Measurements from ENCODE around the gene METTL25B. TPM values are rescaled to one million over a fixed set of nuclear protein-coding genes. Genes with fewer than 3 reads are reported as not detected.

Gene METTL25B
- total RNA-seq, 1 experiment from 2014 or later, result 32.1 TPM

GRCh38 chr1:156766298-156767100 lies 38.2 kb downstream of the METTL25B start:
- DNase-seq (ENCODE audit: extremely low read depth, low read depth), result no peak

DNA sequence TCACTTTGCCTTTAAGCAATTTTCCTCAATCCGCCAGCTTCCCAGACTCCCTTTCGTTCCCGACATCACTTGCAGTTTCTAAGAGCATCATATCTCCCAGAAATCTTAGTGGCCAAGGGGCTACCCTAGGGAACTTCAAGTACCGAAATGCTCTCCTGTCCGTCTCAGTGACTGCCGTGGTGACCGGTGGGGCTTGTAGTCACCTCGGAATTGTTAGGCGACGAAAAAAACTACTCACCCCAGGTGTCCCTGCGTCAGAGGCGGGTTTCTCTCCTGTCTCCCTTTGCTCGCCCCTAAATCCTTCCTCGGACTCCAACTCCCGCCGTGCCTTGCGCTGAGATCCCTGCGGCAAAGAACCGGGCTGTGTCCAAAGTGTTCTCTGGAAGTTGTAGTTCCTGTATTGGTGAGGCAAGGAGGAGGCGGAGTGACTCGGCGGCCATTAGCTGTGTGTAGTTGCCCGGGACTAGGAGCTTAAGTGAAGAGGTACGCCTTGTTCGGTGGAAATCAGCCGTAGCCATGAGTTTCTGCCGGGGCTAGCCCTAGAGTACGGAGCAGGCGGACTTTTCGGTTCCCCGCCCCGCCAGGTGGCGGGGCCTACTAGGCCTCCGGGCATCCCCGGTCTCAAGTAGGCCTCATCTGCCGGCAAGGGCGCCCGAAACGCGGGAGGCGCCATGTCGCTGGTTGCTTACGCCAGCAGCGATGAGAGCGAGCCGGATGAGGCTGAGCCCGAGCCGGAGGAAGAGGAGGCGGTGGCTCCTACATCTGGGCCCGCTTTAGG lies 39.0 kb downstream of the METTL25B start, which contains the start of gene PRCC:
TSS of gene PRCC (plus strand) at position 435 of the 778 bp plus-strand sequence. CDS start at position 672, 237 bp downstream.
- peak; percentile 100 for DNase-seq (ENCODE audit: extremely low read depth, low read depth)

GRCh38 chr1:156767879-156768604 lies 39.8 kb downstream of the METTL25B start:
- no peak for DNase-seq (ENCODE audit: extremely low read depth, low read depth)

GRCh38 chr1:156768610-156769295 lies 40.5 kb downstream of the METTL25B start:
- DNase-seq (ENCODE audit: extremely low read depth, low read depth), result no peak

- DNase-seq (ENCODE audit: extremely low read depth, low read depth), result no peak
Measured at GRCh38 chr1:156772222-156772621, 44.0 kb downstream of the METTL25B start.

DNA sequence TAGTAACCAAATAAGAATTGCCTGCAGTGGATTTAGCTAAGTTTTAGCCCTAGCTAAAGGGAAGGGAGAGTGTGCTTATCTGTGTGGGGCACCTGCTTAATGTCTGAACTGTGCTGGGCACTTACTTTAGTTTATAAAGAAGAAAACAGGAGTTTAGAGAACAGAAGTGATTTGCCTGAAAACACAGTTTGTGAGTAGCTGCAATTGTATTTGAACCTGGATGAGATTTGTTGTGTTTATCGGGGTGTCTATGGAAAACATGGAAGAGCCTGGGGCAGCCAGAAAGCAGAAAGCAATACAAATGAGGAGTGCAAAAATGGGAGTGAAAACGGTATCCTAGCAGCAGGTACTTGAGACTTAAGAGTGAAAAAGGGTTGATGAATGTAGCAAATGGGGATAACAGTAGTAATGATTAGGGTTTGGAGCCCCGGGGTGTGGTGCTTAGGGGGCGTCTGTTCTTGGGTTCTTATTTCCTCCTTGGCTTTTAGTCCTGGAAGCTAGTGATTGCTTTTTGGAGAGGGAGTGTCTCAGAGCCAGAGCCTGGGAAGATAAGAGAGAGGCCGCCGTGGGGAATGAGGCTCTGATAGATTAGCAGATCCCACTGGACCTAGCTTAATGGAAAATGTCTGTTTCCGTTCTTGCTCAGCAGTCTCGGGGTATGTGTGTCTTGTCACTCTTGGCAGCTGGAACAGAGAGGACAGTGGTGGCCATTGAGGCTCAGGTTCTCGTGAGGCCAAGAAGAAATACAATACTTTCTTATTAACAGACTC lies 44.6 kb downstream of the METTL25B start:
- no peak for DNase-seq (ENCODE audit: extremely low read depth, low read depth)

- no peak for DNase-seq (ENCODE audit: extremely low read depth, low read depth)
Measured at GRCh38 chr1:156773607-156774006, 45.3 kb downstream of the METTL25B start.

DNA sequence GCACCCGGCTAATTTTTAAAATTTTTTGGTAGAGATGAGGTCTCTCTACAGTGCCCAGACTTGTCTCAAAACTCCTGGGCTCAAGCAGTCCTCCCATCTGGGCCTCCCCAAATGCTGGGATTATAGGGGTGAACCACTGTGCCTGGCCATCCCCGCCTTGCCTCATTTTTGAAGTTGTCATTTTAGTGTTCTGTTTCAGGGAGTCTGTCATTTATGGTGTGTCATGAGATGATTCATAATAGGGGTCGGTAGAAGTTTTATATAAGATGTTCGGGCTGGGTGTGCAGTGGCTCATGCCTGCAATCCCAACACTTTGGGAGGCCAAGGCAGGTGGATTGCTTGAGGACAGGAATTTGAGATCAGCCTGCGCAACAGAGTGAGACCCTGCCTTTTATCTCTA lies 47.5 kb downstream of the METTL25B start:
- no peak for DNase-seq (ENCODE audit: extremely low read depth, low read depth)

DNA sequence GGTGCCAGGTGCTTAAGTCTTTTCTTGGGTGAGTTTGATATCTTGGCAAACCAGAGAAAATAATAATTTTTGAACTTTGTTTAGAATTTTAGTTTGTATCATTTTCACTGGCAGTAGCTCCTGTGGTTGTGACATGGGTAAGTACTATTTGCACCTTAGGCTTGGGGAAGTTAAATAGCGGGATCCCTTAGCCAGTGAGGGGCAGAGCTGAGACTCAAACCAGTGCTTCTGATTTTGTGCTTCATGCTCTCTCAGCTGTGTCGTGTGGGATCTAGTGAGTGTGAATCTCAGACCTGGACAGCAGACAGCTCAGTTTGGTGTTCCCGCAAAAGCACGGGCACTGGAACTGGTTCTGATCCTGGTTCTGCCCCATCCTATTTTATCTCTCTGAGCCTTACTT lies 48.7 kb downstream of the METTL25B start:
- DNase-seq (ENCODE audit: extremely low read depth, low read depth), result no peak

DNA sequence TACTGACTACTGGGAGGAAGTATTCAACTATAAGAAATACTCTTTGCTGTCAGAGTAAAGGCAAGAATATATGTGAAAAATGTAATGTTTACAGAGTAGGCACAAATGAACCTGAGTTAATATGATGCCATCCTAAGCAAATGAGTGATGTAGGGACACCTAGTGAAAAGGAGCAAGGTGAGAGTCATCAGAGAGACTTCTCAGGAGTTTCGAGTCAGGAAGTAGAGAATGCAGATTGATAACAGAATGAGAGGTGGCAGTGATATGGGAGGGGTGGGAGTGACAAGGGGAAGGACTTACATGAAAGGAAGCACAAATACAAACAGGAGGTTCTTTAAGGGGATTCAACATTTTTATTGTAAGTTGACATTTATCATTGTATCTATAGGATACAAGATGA lies 49.3 kb downstream of the METTL25B start:
- DNase-seq (ENCODE audit: extremely low read depth, low read depth), result no peak

DNA sequence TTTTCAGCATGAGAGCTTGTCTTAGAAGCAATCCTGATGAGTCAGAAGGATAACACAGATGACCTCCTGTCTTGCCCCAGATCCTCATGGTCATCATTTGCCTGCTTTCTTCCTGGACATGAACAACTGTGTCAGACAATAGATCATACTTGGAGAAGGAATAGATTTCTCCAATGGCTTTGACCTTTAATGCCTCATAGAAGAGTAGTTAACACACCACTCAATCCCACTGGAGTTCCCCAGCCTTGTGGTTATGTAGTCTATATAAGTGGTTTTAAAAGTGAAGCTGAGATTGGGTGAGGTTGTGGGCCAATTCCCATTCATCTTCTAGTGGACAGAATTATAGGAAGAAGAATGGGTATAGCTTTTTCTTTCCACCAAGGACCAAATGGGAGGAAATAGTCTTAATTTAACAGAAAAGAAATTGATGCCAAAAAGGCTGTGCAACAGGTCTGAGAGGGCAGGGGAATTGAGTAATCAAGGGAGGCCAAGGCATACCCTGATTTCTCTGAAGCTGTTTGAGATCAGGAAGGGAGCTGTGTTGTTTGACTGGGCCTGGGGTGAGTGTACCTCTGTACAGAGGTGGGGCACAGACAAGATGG lies 53.4 kb downstream of the METTL25B start:
- no peak for DNase-seq (ENCODE audit: extremely low read depth, low read depth)

GRCh38 chr1:156785458-156785857 lies 57.2 kb downstream of the METTL25B start:
- DNase-seq (ENCODE audit: extremely low read depth, low read depth), result no peak

Other genes starting within 250 kb of the METTL25B start
- 23.8 and 26.3 TPM in 2 replicates for gene MEF2D, start 227.7 kb upstream of the METTL25B start, total RNA-seq (2014; rRNA removed; shearing (Covaris generic))
- gene IQGAP3, start 155.9 kb upstream of the METTL25B start, total RNA-seq (2014; rRNA removed; shearing (Covaris generic)), result 27.6 and 28.7 TPM in 2 replicates
- not detected in 2 replicates for gene TTC24, start 148.7 kb upstream of the METTL25B start, total RNA-seq (2014; rRNA removed; shearing (Covaris generic))
- 235 and 249 TPM in 2 replicates for gene NAXE, start 136.7 kb upstream of the METTL25B start, total RNA-seq (2014; rRNA removed; shearing (Covaris generic))
- 28.7 and 36.7 TPM in 2 replicates for gene GPATCH4, start 127.0 kb upstream of the METTL25B start, total RNA-seq (2014; rRNA removed; shearing (Covaris generic))
- 0.52 TPM in 1 of 2 replicates, not detected in the other for gene HAPLN2, start 109.1 kb upstream of the METTL25B start, total RNA-seq (2014; rRNA removed; shearing (Covaris generic))
- 0.07 TPM in 1 of 2 replicates, not detected in the other for gene BCAN, start 86.4 kb upstream of the METTL25B start, total RNA-seq (2014; rRNA removed; shearing (Covaris generic))
- gene NES, start 51.1 kb upstream of the METTL25B start, total RNA-seq (2014; rRNA removed; shearing (Covaris generic)), result 2.2 and 2.5 TPM in 2 replicates
- gene CRABP2, start 22.9 kb upstream of the METTL25B start, total RNA-seq (2014; rRNA removed; shearing (Covaris generic)), result 1.2 and 1.8 TPM in 2 replicates
- 42.1 and 42.2 TPM in 2 replicates for gene ISG20L2, start 297 bp downstream of the METTL25B start, total RNA-seq (2014; rRNA removed; shearing (Covaris generic))
- gene MRPL24, start 12.6 kb downstream of the METTL25B start, total RNA-seq (2014; rRNA removed; shearing (Covaris generic)), result 175 and 203 TPM in 2 replicates
- 460 and 499 TPM in 2 replicates for gene HDGF, start 23.2 kb downstream of the METTL25B start, total RNA-seq (2014; rRNA removed; shearing (Covaris generic))
- 52.0 and 67.4 TPM in 2 replicates for gene PRCC, start 39.1 kb downstream of the METTL25B start, total RNA-seq (2014; rRNA removed; shearing (Covaris generic))
- 135 TPM in 2 replicates for gene SH2D2A, start 88.4 kb downstream of the METTL25B start, total RNA-seq (2014; rRNA removed; shearing (Covaris generic))
- 0.17 and 0.42 TPM in 2 replicates for gene INSRR, start 130.6 kb downstream of the METTL25B start, total RNA-seq (2014; rRNA removed; shearing (Covaris generic))
- 5.5 and 6.0 TPM in 2 replicates for gene NTRK1, start 132.4 kb downstream of the METTL25B start, total RNA-seq (2014; rRNA removed; shearing (Covaris generic))
- 0.27 and 0.29 TPM in 2 replicates for gene PEAR1, start 165.2 kb downstream of the METTL25B start, total RNA-seq (2014; rRNA removed; shearing (Covaris generic))
- not detected in 2 replicates for gene LRRC71, start 192.2 kb downstream of the METTL25B start, total RNA-seq (2014; rRNA removed; shearing (Covaris generic))

Measured in NCI-H460 (cell line).